ENCODE data around the gene ATOSA. TPM values are rescaled to one million over a fixed set of nuclear protein-coding genes. Genes with fewer than 3 reads are reported as not detected.

Gene ATOSA
- total RNA-seq, 1 donor from 2014 or later, result 37.7 TPM

GRCh38 chr15:52652984-52653383 is 26.2 kb downstream of the ATOSA start:
- DNase-seq (ENCODE audit: extremely low spot score, unreplicated experiment), result no peak
- H3K27ac Mint-ChIP-seq, result no peak overlapping the region

GRCh38 chr15:52652286-52652685 is 26.9 kb downstream of the ATOSA start:
- no peak for TF ChIP-seq CTCF (conservative IDR thresholded peaks at IDR 0.05)
- no peaks in the 10 kb centered on the region for H3K9me3 Mint-ChIP-seq
- H3K27me3 Mint-ChIP-seq, result no peaks in the 10 kb centered on the region
- no peak for DNase-seq (ENCODE audit: extremely low spot score, unreplicated experiment)
- peaks cover 24% of the 10 kb centered on the region for H3K4me1 Mint-ChIP-seq (ENCODE audit: unreplicated experiment)
- H3K4me3 Mint-ChIP-seq, result peak overlapping the region; percentile 71
- H3K36me3 Mint-ChIP-seq, result no peaks in the 10 kb centered on the region
- peak overlapping the region; percentile 52 for H3K27ac Mint-ChIP-seq

More at GRCh38 chr15:52652984-52653383, 26.2 kb downstream of the ATOSA start:
- no peak for TF ChIP-seq CTCF (conservative IDR thresholded peaks at IDR 0.05)
- Mint-ChIP-seq H3K4me1 (ENCODE audit: unreplicated experiment) (peaks cover 18% of the 10 kb centered on the region), H3K27me3 (no peaks in the 10 kb centered on the region), H3K36me3 (no peaks in the 10 kb centered on the region), H3K9me3 (no peaks in the 10 kb centered on the region), H3K4me3 (no peak overlapping the region)

GRCh38 chr15:52651868-52652267 is 27.3 kb downstream of the ATOSA start:
- H3K27ac Mint-ChIP-seq, result peak overlapping the region; percentile 52
- H3K27me3 Mint-ChIP-seq, result no peaks in the 10 kb centered on the region
- peak overlapping the region; percentile 71 for H3K4me3 Mint-ChIP-seq
- TF ChIP-seq CTCF (conservative IDR thresholded peaks at IDR 0.05), result no peak
- H3K9me3 Mint-ChIP-seq, result no peaks in the 10 kb centered on the region
- H3K36me3 Mint-ChIP-seq, result no peaks in the 10 kb centered on the region
- DNase-seq (ENCODE audit: extremely low spot score, unreplicated experiment), result no peak
- peaks cover 24% of the 10 kb centered on the region for H3K4me1 Mint-ChIP-seq (ENCODE audit: unreplicated experiment)

GRCh38 chr15:52651114-52651513 is 28.1 kb downstream of the ATOSA start:
- Mint-ChIP-seq H3K9me3 (no peaks in the 10 kb centered on the region), H3K27me3 (no peaks in the 10 kb centered on the region), H3K4me1 (ENCODE audit: unreplicated experiment) (peaks cover 24% of the 10 kb centered on the region), H3K27ac (peak overlapping the region; percentile 52), H3K4me3 (peak overlapping the region; percentile 71), H3K36me3 (peaks cover under 1% of the 10 kb centered on the region)
- DNase-seq (ENCODE audit: extremely low spot score, unreplicated experiment), result no peak
- no peak for TF ChIP-seq CTCF (conservative IDR thresholded peaks at IDR 0.05)

- Mint-ChIP-seq H3K27ac (no peak overlapping the region), H3K36me3 (peaks cover 7% of the 10 kb centered on the region), H3K4me1 (ENCODE audit: unreplicated experiment) (peaks cover 24% of the 10 kb centered on the region), H3K4me3 (no peak overlapping the region), H3K9me3 (no peaks in the 10 kb centered on the region), H3K27me3 (no peaks in the 10 kb centered on the region)
- DNase-seq (ENCODE audit: extremely low spot score, unreplicated experiment), result no peak
- TF ChIP-seq CTCF (conservative IDR thresholded peaks at IDR 0.05), result no peak
These were observed 29.5 kb downstream of the ATOSA start for GRCh38 chr15:52649686-52650085.

- Mint-ChIP-seq H3K27ac (no peak overlapping the region), H3K4me3 (no peak overlapping the region), H3K9me3 (no peaks in the 10 kb centered on the region), H3K4me1 (ENCODE audit: unreplicated experiment) (peaks cover 6% of the 10 kb centered on the region), H3K36me3 (peaks cover 11% of the 10 kb centered on the region), H3K27me3 (no peaks in the 10 kb centered on the region)
- DNase-seq (ENCODE audit: extremely low spot score, unreplicated experiment), result no peak
- no peak for TF ChIP-seq CTCF (conservative IDR thresholded peaks at IDR 0.05)
These were observed 33.3 kb downstream of the ATOSA start for GRCh38 chr15:52645916-52646315.

Data from type B pancreatic cell (in vitro differentiated cells).